CD4-positive, alpha-beta T cell (primary cell): ENCODE data around the gene RPL37A. TPM values are rescaled to one million over a fixed set of nuclear protein-coding genes. Genes with fewer than 3 reads are reported as not detected.

Experiments used
- ATAC-seq: fragments of 200-7000 bp; cut with Tn5 transposase; one replicate; pipeline ENCODE4 v1.10.0; 2022; ENCODE audit warnings: mild to moderate bottlenecking; ENCODE audit not compliant: poor library complexity
- CTCF ChIA-PET: fragments of 350-600 bp; sonication (Branson Sonifier 250); formaldehyde crosslinking; loops from one replicate; lab custom pipeline; 2021; ENCODE audit warnings: antibody characterized with exemption, inconsistent platforms; lab: Charles Lee
- POLR2A ChIA-PET: fragments of 350-600 bp; sonication (Branson Sonifier 250); formaldehyde crosslinking; loops from one replicate; lab custom pipeline; 2021; ENCODE audit warnings: antibody characterized with exemption, inconsistent platforms; lab: Charles Lee
- DNase-seq, 14 experiments: peaks; one replicate each; pipeline ENCODE4 v3.0.0-alpha.2; 2013 to 2020; ENCODE audit warnings: mixed read lengths in 2 of 14
- H3K27ac ChIP-seq, 2 donors: one replicate each; pipeline versions ENCODE4 v1.5.1 to v1.7.0; 2013; ENCODE audit warnings: low read length in 2 of 2, low read depth in 1 of 2, mild to moderate bottlenecking in 1 of 2
- H3K27me3 ChIP-seq, 2 experiments: 1 replicate in 1 of 2; 2 replicates in 1 of 2; pipeline versions ENCODE4 v1.6.1 to v1.7.0; 2013; ENCODE audit warnings: low read length in 2 of 2, control low read depth in 1 of 2, mild to moderate bottlenecking in 1 of 2, moderate library complexity in 1 of 2; ENCODE audit not compliant: insufficient read depth in 2 of 2, control insufficient read depth in 1 of 2
- H3K36me3 ChIP-seq: one replicate; pipeline ENCODE4 v1.6.1; 2013; ENCODE audit warnings: low read length, control low read depth; ENCODE audit not compliant: insufficient read depth
- H3K4me1 ChIP-seq: one replicate; pipeline ENCODE4 v1.6.1; 2013; ENCODE audit warnings: low read length, control low read depth; ENCODE audit not compliant: insufficient read depth
- H3K4me3 ChIP-seq: one replicate; pipeline ENCODE4 v1.5.1; 2013; ENCODE audit warnings: mild to moderate bottlenecking, low read length, moderate library complexity
- H3K9me3 ChIP-seq, 2 experiments: 1 replicate in 1 of 2; 2 replicates in 1 of 2; pipeline versions ENCODE4 v1.6.1 to v1.7.0; 2013; ENCODE audit warnings: low read length in 2 of 2, mild to moderate bottlenecking in 2 of 2, control low read depth in 1 of 2, moderate library complexity in 1 of 2; ENCODE audit not compliant: control insufficient read depth in 1 of 2, insufficient read depth in 1 of 2
- H3K27ac Mint-ChIP-seq: one replicate; pipeline ENCODE4 v1.8.0; 2020; ENCODE audit warnings: mixed read lengths
- H3K27me3 Mint-ChIP-seq: one replicate; pipeline ENCODE4 v1.8.0; 2021; ENCODE audit warnings: mixed read lengths
- H3K36me3 Mint-ChIP-seq: one replicate; pipeline ENCODE4 v1.8.0; 2021; ENCODE audit warnings: low read depth, mixed read lengths
- H3K4me1 Mint-ChIP-seq: one replicate; pipeline ENCODE4 v1.8.0; 2021; ENCODE audit warnings: low read depth, mixed read lengths
- H3K4me3 Mint-ChIP-seq: one replicate; pipeline ENCODE4 v1.8.0; 2020; ENCODE audit warnings: mild to moderate bottlenecking, mixed read lengths
- H3K9me3 Mint-ChIP-seq: one replicate; pipeline ENCODE4 v1.8.0; 2020; ENCODE audit warnings: mixed read lengths
- intact Hi-C, 2 experiments: fragments of 100-400 bp; cut with DNase I in 1 of 2; cut with micrococcal nuclease in 1 of 2; formaldehyde crosslinking; loops; one replicate each; pipeline versions ENCODE4 v1.15.1 to v1.9.0; 2023 to 2025; cut with DNase I, micrococcal nuclease
- total RNA-seq, 174 experiments: library from RNA in 2 of 174; stranded (reverse) in 2 of 174; gene quantifications; one replicate each; pipeline ENCODE4 v1.2.3 and lab custom pipeline; 2021 to 2026
- TF ChIP-seq, protein P1 (sequence below): fragments of 200-600 bp; IDR thresholded peaks from one replicate; pipeline ENCODE4 v1.8.0; 2022; ENCODE audit warnings: antibody characterized with exemption, mild to moderate bottlenecking

Gene RPL37A
- total RNA-seq, 2 experiments from 2014 or later: 4,138 to 4,142 TPM

DNA sequence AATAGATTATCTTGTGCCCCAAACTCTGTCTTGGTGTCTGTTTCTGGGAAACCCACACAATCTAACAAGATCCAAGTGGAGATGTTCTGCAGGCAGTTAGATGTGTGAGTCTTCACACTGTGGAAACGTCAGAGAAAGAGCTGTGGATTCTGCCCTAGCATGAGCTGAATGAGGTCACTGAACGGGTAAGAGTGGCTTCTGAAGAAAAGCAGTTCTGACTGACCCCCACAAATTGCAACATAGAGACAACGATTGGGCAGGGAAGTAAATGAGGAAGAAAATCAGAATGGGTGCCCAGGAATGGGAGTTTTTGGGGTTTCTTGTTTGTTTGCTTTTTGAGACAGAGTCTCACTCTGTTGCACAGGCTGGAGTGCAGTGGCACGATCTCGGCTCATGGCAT lies 12.9 kb upstream of the RPL37A start:
- no peaks in the 10 kb centered on the region for H3K9me3 Mint-ChIP-seq
- H3K4me3 ChIP-seq: no peak overlapping the region
- CTCF ChIA-PET: no interaction called here

DNA sequence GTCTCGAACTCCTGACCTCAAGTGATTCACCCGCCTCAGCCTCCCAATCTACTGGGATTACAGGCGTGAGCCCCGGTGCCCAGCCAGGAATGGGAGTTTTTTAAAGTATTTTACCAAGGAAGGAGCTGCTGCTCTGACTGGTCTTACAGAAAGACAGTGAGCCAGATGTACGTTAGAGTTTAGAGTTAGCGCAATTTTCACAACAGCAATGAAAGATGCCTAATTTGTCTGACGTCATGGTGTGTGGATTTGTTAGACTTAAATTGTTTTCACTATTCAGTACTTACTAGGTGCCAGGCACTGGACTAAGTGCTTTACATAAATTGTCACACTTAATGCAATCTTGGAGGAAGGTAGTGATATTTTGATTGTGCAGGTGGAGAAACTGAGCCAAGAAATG lies 12.4 kb upstream of the RPL37A start:
- CTCF ChIA-PET: no interaction called here
- H3K4me3 Mint-ChIP-seq: no peak overlapping the region

More for the DNA sequence above, 12.9 kb upstream of the RPL37A start:
- Histone ChIP-seq H3K9me3 (no peaks in the 10 kb centered on the region), H3K27ac (no peak overlapping the region), H3K36me3 (peaks cover 15% of the 10 kb centered on the region), H3K27me3 (no peaks in the 10 kb centered on the region), H3K4me1 (no peaks in the 10 kb centered on the region)
- peaks cover 21% of the 10 kb centered on the region for H3K36me3 Mint-ChIP-seq
- H3K4me1 Mint-ChIP-seq: no peaks in the 10 kb centered on the region
- DNase-seq: peak in 2 of 14 experiments; percentile 48 to 58
- TF ChIP-seq, protein P1, sequence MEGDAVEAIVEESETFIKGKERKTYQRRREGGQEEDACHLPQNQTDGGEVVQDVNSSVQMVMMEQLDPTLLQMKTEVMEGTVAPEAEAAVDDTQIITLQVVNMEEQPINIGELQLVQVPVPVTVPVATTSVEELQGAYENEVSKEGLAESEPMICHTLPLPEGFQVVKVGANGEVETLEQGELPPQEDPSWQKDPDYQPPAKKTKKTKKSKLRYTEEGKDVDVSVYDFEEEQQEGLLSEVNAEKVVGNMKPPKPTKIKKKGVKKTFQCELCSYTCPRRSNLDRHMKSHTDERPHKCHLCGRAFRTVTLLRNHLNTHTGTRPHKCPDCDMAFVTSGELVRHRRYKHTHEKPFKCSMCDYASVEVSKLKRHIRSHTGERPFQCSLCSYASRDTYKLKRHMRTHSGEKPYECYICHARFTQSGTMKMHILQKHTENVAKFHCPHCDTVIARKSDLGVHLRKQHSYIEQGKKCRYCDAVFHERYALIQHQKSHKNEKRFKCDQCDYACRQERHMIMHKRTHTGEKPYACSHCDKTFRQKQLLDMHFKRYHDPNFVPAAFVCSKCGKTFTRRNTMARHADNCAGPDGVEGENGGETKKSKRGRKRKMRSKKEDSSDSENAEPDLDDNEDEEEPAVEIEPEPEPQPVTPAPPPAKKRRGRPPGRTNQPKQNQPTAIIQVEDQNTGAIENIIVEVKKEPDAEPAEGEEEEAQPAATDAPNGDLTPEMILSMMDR: no peak
- POLR2A ChIA-PET: no interaction called here
- intact Hi-C loops: no loop called here
- ATAC-seq: no peak
- no peak overlapping the region for H3K27ac Mint-ChIP-seq
- H3K27me3 Mint-ChIP-seq: no peaks in the 10 kb centered on the region
- no peak overlapping the region for H3K4me3 Mint-ChIP-seq

DNA sequence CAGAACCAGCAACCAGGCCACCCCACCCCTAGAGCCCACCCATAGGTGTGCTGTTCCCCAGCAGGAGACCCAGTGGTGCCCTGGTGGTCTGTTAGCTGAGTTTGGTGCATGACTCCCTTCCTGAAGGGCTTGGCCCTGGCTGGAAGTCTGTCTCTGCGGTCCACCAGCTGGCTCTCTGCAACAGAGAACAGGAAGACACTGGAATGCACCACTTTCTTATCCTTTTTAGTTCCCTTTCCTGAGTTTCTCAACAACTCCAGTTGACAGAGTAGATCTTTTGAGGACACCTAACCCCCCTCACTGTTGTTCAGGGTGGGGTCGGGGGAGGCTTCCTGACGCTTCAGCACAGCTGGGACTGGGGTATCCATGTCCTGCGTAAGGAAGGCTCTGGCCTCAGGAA lies 11.9 kb upstream of the RPL37A start:
- H3K27ac Mint-ChIP-seq: no peak overlapping the region

More for the DNA sequence above, 12.4 kb upstream of the RPL37A start:
- Histone ChIP-seq H3K27me3 (no peaks in the 10 kb centered on the region), H3K9me3 (no peaks in the 10 kb centered on the region), H3K36me3 (peaks cover 11% of the 10 kb centered on the region), H3K4me1 (no peaks in the 10 kb centered on the region), H3K4me3 (no peak overlapping the region), H3K27ac (no peak overlapping the region)
- POLR2A ChIA-PET: no interaction called here
- Mint-ChIP-seq H3K27ac (no peak overlapping the region), H3K36me3 (peaks cover 18% of the 10 kb centered on the region), H3K4me1 (no peaks in the 10 kb centered on the region), H3K27me3 (no peaks in the 10 kb centered on the region), H3K9me3 (no peaks in the 10 kb centered on the region)
- intact Hi-C loops: no loop called here
- TF ChIP-seq, protein P1: no peak
- DNase-seq (no peak), ATAC-seq (no peak)

More for the DNA sequence above, 11.9 kb upstream of the RPL37A start:
- ATAC-seq (no peak), DNase-seq (peak in 2 of 14 experiments; percentile 26 to 27)
- no peaks in the 10 kb centered on the region for H3K9me3 Mint-ChIP-seq
- H3K27ac ChIP-seq: no peak overlapping the region
- POLR2A ChIA-PET: no interaction called here
- H3K27me3 Mint-ChIP-seq: no peaks in the 10 kb centered on the region
- no peaks in the 10 kb centered on the region for H3K27me3 ChIP-seq
- no peaks in the 10 kb centered on the region for H3K4me1 Mint-ChIP-seq
- H3K36me3 Mint-ChIP-seq: peaks cover 16% of the 10 kb centered on the region
- H3K36me3 ChIP-seq: peaks cover 8% of the 10 kb centered on the region
- H3K4me3 ChIP-seq: no peak overlapping the region
- CTCF ChIA-PET: no interaction called here
- H3K9me3 ChIP-seq: no peaks in the 10 kb centered on the region
- intact Hi-C loops: no loop called here
- no peaks in the 10 kb centered on the region for H3K4me1 ChIP-seq
- TF ChIP-seq, protein P1: no peak
- H3K4me3 Mint-ChIP-seq: no peak overlapping the region
